ENCODE results near the gene TXNDC11. TPM values are rescaled to one million over a fixed set of nuclear protein-coding genes. Genes with fewer than 3 reads are reported as not detected.

The TXNDC11 gene
- total RNA-seq, 4 donors from 2014 or later = 45.7 to 67.2 (median 51.4) TPM

DNA sequence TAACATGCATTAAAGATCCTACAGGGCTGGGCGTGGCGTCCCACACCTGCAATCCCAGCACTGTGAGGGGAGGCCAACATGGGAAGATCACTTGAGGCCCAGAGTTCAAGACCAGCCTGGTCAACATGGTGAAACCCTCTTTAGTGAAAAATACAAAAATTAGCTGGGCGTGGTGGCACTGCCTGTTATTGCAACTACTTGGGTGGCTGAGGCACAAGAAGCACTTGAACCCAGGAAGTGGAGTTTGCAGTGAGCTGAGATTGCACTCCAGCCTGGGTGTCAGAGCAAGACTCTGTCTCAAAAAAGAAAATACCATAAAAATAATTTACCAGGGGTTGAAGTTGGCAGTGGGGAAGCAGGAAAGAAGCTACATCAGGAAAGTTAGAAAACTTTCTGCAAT lies 12.9 kb downstream of the TXNDC11 start:
- Histone ChIP-seq H3K27ac (no peak overlapping the region), H3K9me3 (no peaks in the 10 kb centered on the region), H3K4me1 (peaks cover 0 to 33% (median 2%) of the 10 kb centered on the region in 4 donors), H3K36me3 (peaks cover 0 to 71% (median 14%) of the 10 kb centered on the region in 3 donors), H3K4me3 (no peak overlapping the region), H3K27me3 (no peaks in the 10 kb centered on the region)
- 95 to 97% methylated on average over 3 of the region's 3 CpGs for WGBS, 2 donors
- no peak for DNase-seq (ENCODE audit: low spot score in 2 of 2)
- no peak for TF ChIP-seq POLR2A (IDR thresholded peaks at IDR 0.05)
- TF ChIP-seq, protein P1, sequence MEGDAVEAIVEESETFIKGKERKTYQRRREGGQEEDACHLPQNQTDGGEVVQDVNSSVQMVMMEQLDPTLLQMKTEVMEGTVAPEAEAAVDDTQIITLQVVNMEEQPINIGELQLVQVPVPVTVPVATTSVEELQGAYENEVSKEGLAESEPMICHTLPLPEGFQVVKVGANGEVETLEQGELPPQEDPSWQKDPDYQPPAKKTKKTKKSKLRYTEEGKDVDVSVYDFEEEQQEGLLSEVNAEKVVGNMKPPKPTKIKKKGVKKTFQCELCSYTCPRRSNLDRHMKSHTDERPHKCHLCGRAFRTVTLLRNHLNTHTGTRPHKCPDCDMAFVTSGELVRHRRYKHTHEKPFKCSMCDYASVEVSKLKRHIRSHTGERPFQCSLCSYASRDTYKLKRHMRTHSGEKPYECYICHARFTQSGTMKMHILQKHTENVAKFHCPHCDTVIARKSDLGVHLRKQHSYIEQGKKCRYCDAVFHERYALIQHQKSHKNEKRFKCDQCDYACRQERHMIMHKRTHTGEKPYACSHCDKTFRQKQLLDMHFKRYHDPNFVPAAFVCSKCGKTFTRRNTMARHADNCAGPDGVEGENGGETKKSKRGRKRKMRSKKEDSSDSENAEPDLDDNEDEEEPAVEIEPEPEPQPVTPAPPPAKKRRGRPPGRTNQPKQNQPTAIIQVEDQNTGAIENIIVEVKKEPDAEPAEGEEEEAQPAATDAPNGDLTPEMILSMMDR (IDR thresholded peaks at IDR 0.05) = no peak
- no peak for TF ChIP-seq EP300 (IDR thresholded peaks at IDR 0.05)

DNA sequence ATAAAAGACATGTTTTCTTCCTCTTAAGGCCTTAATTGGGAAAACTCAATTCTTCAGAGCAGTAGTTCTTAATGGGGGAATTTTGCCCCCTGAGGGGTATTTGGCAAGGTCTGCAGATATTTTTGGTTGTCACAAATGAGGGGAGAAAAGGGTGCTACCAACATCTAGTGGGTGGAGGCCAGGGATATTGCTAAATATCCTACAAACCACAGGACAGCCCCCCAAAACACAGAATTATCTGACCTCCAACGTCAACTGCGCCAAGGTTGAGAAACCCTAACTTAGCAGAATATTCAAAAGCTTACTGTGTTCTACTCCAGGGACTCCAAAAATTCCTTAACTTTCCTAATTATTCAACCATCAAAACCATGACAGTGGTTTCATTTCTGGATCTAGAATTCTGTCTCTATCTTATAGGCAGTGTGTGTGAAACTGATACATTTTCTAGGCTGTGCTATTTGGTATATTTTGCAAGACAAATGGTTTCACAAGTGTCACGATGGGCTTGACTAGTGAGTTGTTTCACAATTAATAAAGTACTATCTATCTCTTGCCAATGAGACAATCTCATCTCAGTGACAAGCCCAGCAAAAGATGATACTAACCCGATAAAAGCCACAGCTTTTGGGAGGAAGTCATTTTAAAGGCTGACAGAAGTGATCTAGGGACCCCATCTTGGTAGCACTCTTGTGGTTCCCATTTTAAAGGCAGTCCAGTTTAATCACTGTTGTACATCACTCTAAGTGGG lies 14.7 kb downstream of the TXNDC11 start:
- Histone ChIP-seq H3K4me1 (peaks cover 0 to 21% (median 0%) of the 10 kb centered on the region in 4 donors), H3K9me3 (no peaks in the 10 kb centered on the region), H3K27ac (no peak overlapping the region), H3K27me3 (no peaks in the 10 kb centered on the region), H3K36me3 (peaks cover 0 to 67% (median 12%) of the 10 kb centered on the region in 3 donors), H3K4me3 (no peak overlapping the region)
- no peak for DNase-seq (ENCODE audit: low spot score in 2 of 2)
- TF ChIP-seq EP300 (IDR thresholded peaks at IDR 0.05) (no peak), POLR2A (IDR thresholded peaks at IDR 0.05) (no peak)
- TF ChIP-seq, protein P1 (IDR thresholded peaks at IDR 0.05) = no peak
- WGBS, 2 donors = 82 to 86% methylated on average over 4 of the region's 4 CpGs

DNA sequence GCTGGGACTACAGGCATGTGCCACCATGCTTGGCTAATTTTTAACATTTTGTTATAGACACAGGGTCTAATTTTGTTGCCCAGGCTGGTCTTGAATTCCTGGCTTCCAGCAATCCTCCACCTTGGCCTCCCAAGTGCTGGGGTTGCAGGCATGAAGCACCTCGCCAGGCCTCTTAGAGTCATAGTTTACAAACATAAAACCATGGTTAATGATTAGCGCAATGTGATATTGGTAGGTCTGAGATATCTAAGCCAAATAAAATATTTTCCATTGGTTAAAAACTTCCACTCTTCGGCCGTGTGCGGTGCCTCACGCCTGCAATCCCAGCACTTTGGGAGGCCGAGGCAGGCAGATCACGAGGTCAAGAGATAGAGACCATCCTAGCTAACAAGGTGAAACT lies 16.6 kb downstream of the TXNDC11 start:
- Histone ChIP-seq H3K9me3 (no peaks in the 10 kb centered on the region), H3K4me3 (no peak overlapping the region), H3K36me3 (peaks cover 0 to 57% (median 7%) of the 10 kb centered on the region in 3 donors), H3K27me3 (no peaks in the 10 kb centered on the region), H3K27ac (no peak overlapping the region), H3K4me1 (peaks cover 0 to 14% (median 0%) of the 10 kb centered on the region in 4 donors)
- TF ChIP-seq EP300 (IDR thresholded peaks at IDR 0.05) = no peak
- TF ChIP-seq, protein P1 (IDR thresholded peaks at IDR 0.05) = no peak
- TF ChIP-seq POLR2A (IDR thresholded peaks at IDR 0.05) = no peak
- DNase-seq (ENCODE audit: low spot score in 2 of 2) = no peak
- WGBS, 2 donors = 94% methylated on average over 8 of the region's 8 CpGs

DNA sequence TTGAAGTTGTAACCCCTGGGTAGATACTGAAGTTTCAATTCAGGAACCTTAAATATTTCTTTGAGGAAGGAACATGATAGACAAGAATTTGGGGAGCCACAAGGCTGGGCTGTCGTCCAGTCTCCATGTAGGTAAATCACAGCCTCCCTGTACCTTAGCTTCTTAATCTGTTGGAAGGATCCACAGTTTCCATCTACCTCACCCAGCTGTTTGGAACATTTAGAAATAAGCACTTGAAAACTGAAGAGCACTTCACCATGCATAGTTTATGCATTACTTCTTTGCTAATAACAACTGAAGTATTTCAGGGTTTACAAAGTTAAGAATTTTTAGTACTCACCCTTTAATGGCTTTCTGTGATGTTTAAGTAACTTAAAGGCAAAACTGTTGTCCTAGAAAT lies 17.2 kb downstream of the TXNDC11 start:
- Histone ChIP-seq H3K36me3 (peaks cover 0 to 61% (median 7%) of the 10 kb centered on the region in 3 donors), H3K4me1 (peaks cover 0 to 8% (median 0%) of the 10 kb centered on the region in 4 donors), H3K9me3 (no peaks in the 10 kb centered on the region), H3K27me3 (no peaks in the 10 kb centered on the region), H3K27ac (no peak overlapping the region), H3K4me3 (no peak overlapping the region)
- no peak for DNase-seq (ENCODE audit: low spot score in 2 of 2)
- 85 to 88% methylated on average over 1 of the region's 1 CpG for WGBS, 2 donors
- no peak for TF ChIP-seq EP300 (IDR thresholded peaks at IDR 0.05)
- TF ChIP-seq POLR2A (IDR thresholded peaks at IDR 0.05) = no peak
- TF ChIP-seq, protein P1 (IDR thresholded peaks at IDR 0.05) = no peak

DNA sequence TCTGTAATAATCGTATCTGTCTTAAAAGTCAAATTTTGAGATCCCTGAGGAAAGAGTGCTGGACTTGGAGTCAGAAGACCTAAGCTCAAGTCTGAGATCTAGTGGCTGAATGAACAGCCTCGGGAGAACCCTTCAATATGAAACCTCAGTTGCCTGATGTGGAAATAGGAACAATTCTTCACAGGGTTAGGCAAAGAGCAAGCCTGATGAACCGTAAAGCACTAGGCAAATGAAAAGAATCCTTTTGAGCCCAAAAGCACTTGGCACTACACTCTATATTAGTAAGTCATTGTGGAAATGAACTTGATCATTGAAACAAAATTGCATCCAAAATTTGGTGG lies 20.2 kb downstream of the TXNDC11 start:
- WGBS, 2 donors = 76 to 80% methylated on average over 3 of the region's 3 CpGs
- no peak overlapping the region for H3K4me3 ChIP-seq
- peaks cover 0 to 3% (median 0%) of the 10 kb centered on the region in 4 donors for H3K4me1 ChIP-seq
- no peak overlapping the region for H3K27ac ChIP-seq
- no peaks in the 10 kb centered on the region for H3K9me3 ChIP-seq
- TF ChIP-seq EP300 (IDR thresholded peaks at IDR 0.05) (no peak), POLR2A (IDR thresholded peaks at IDR 0.05) (no peak)
- TF ChIP-seq, protein P1 (IDR thresholded peaks at IDR 0.05) = no peak
- H3K36me3 ChIP-seq = peaks cover 0 to 59% (median 7%) of the 10 kb centered on the region in 3 donors
- H3K27me3 ChIP-seq = no peaks in the 10 kb centered on the region
- no peak for DNase-seq (ENCODE audit: low spot score in 2 of 2)
